ENCODE results near the gene FER1L5.

FER1L5 gene

DNA sequence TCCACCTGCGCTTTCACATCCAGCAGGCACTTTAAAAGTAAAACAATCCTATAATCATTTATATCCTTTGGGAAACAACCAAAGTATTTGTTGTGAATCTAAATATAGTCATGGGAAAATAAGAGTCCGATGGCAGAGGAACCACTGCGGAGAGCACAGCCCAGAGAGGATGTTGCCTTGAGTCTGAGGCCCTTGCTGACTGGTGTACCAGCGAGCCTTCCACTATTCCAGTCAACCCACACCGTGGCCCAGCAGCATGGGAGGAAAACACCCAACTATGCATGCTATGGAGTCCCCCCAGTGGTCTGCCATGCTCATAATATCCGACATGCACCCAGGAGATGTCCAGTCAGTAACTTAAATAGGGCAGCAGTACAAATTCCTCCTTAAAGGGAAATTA is 26.0 kb upstream of the FER1L5 start:
- Histone ChIP-seq H3K27me3 (no peaks in the 10 kb centered on the region), H3K4me3 (ENCODE audit: low read depth, low read length) (no peak overlapping the region), H3K9me3 (no peaks in the 10 kb centered on the region), H3K36me3 (no peaks in the 10 kb centered on the region; the same call in 1 of the 2 replicates), H3K4me1 (no peaks in the 10 kb centered on the region)
- TF ChIP-seq CTCF (IDR thresholded peaks at IDR 0.05; ENCODE audit: low read depth, low read length) = no peak
- no peak for DNase-seq

- no peak for DNase-seq
- no peak for TF ChIP-seq CTCF (IDR thresholded peaks at IDR 0.05; ENCODE audit: low read depth, low read length)
- Histone ChIP-seq H3K4me1 (no peaks in the 10 kb centered on the region), H3K9me3 (no peaks in the 10 kb centered on the region), H3K36me3 (no peaks in the 10 kb centered on the region; the same call in 1 of the 2 replicates), H3K27me3 (no peaks in the 10 kb centered on the region), H3K4me3 (ENCODE audit: low read depth, low read length) (no peak overlapping the region)
Observed at GRCh38 chr2:96617012-96617411, 25.6 kb upstream of the FER1L5 start.

GRCh38 chr2:96618596-96619283 is 23.8 kb upstream of the FER1L5 start:
- Histone ChIP-seq H3K4me1 (no peaks in the 10 kb centered on the region), H3K4me3 (ENCODE audit: low read depth, low read length) (no peak overlapping the region), H3K36me3 (no peaks in the 10 kb centered on the region; the same call in 1 of the 2 replicates), H3K9me3 (no peaks in the 10 kb centered on the region), H3K27me3 (no peaks in the 10 kb centered on the region)
- no peak for DNase-seq
- TF ChIP-seq CTCF (IDR thresholded peaks at IDR 0.05; ENCODE audit: low read depth, low read length) = no peak

DNA sequence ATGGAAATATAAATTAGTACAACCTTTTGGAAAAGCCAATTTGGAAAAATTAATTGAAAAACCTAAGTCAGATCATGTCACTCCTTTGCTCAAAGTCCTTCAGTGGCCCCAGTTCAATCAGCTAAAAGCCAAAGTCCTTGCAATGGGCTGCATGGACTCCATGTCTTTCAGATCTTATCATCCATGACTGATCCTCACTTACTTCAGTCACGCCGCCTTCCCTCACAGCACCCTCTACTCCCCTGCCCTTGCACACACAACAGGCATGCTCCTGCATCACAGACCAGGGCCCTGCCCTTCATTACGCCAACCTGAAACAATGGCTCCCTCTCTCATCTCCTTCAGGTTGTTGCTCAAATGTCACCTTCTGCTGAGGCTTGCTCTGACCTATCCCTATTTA is 20.0 kb upstream of the FER1L5 start:
- no peaks in the 10 kb centered on the region for H3K9me3 ChIP-seq
- no peaks in the 10 kb centered on the region; the same call in 1 of the 2 replicates for H3K36me3 ChIP-seq
- DNase-seq = no peak
- no peaks in the 10 kb centered on the region for H3K27me3 ChIP-seq
- no peaks in the 10 kb centered on the region for H3K4me1 ChIP-seq
- no peak for TF ChIP-seq CTCF (IDR thresholded peaks at IDR 0.05; ENCODE audit: low read depth, low read length)
- no peak overlapping the region for H3K4me3 ChIP-seq (ENCODE audit: low read depth, low read length)

GRCh38 chr2:96623116-96623515 is 19.4 kb upstream of the FER1L5 start:
- DNase-seq = no peak
- no peak for TF ChIP-seq CTCF (IDR thresholded peaks at IDR 0.05; ENCODE audit: low read depth, low read length)
- Histone ChIP-seq H3K4me1 (no peaks in the 10 kb centered on the region), H3K27me3 (no peaks in the 10 kb centered on the region), H3K36me3 (no peaks in the 10 kb centered on the region; the same call in 1 of the 2 replicates), H3K9me3 (no peaks in the 10 kb centered on the region), H3K4me3 (ENCODE audit: low read depth, low read length) (no peak overlapping the region)
